Liver (tissue), 6 donors: ENCODE data around the gene TMEM59. TPM values are rescaled to one million over a fixed set of nuclear protein-coding genes. Genes with fewer than 3 reads are reported as not detected.

Source experiments
- JUND ChIP-seq, 2 donors: IDR thresholded peaks; 2 replicates each; pipeline ENCODE4 v1.6.1; 2016; ENCODE audit warnings: antibody characterized with exemption in 2 of 2
- RAD21 ChIP-seq, 2 donors: IDR thresholded peaks; 2 replicates each; pipeline ENCODE4 v1.6.1; 2016; ENCODE audit warnings: antibody characterized with exemption in 2 of 2, mild to moderate bottlenecking in 2 of 2
- polyA plus RNA-seq, 2 donors: library from polyadenylated mRNA; stranded (reverse) in 1 of 2; unstranded in 1 of 2; fragments of 200-250 nt in 1 of 2; fragments of >200 nt in 1 of 2; fragmentation: Nextera tagmentation in 1 of 2; extraction: Ambion mirVana in 1 of 2; gene quantifications; one replicate each; pipeline versions ENCODE4 v1.2.1 to v1.2.3, GENCODE V29; 2013 to 2015
- small RNA-seq: library from RNA; depleted of rRNA; stranded (forward); fragments of <200 nt; gene quantifications from one replicate; pipeline ENCODE3, GENCODE V24; 2014
- total RNA-seq, 2 donors: library from RNA; depleted of rRNA; stranded (reverse); fragments of >200 nt; gene quantifications; one replicate each; pipeline ENCODE4 v1.2.3, GENCODE V29; 2014
- TF ChIP-seq, protein P1 (sequence below): IDR thresholded peaks from 2 replicates; pipeline ENCODE4 v1.6.1; 2016; ENCODE audit warnings: antibody characterized with exemption
- donor health status: healthy.
- donor health status: healthy.
- donor health status: healthy.

Gene TMEM59
- total and polyA plus RNA-seq, 4 donors = 255 to 436 (median 279) TPM

DNA sequence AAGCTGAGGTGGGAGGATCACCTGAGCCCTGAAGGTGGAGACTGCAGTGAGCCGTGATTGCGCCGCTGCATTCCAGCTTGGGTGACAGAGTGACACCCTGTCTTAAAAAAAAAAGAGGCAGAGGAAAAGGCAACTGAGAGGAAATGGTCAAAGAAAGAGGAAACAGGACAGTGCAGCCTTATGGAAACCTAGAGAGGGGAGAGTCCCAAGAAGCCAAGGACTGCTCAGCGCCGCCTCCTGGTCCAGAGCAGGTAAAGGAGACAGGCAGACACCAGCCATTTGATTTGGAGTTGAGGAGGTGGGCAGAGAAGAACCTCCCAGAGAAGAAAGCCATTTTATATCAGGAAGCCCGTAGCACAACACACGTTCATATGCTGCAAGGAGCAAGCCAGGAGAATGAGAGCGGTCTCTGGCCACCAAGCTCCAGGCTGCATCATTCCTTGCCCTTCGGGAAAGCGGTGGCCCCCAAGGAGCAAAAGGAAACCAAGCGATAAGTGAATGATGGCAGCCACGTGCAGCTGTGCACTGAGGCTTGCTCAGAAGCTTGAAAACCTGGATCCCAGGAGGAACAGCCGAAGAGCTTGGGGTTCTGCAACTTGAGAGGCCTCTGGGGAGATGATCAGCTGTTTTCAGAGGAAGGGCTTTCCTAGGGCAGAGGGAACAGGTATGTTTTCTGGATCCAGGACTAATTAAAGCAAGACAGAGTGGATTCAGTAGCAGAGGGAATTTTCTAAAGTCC lies 73.1 kb downstream of the TMEM59 start (continued):
- TF ChIP-seq, protein P1, sequence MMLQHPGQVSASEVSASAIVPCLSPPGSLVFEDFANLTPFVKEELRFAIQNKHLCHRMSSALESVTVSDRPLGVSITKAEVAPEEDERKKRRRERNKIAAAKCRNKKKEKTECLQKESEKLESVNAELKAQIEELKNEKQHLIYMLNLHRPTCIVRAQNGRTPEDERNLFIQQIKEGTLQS = no peak
- TF ChIP-seq JUND (IDR thresholded peaks at IDR 0.05) (no peak), RAD21 (IDR thresholded peaks at IDR 0.05) (no peak)

Small RNA genes within 50 kb of the gene (small RNA-seq; reads per million reads assigned to genes)
- gene AL353898.1 (not detected), gene AL353898.2 (not detected)

Other genes starting within 250 kb of the TMEM59 start
- 10 to 100 TPM in 1 of 2 donors, 1 to 10 TPM in 1; 7.0 to 17.9 TPM for gene NDC1, start 214.9 kb downstream of the TMEM59 start, total RNA-seq
- gene NDC1, start 214.9 kb downstream of the TMEM59 start, polyA plus RNA-seq = 1 to 10 TPM; 2.2 to 4.6 TPM
- 10 to 100 TPM; 19.9 to 29.6 TPM for gene YIPF1, start 163.4 kb downstream of the TMEM59 start, total RNA-seq
- gene YIPF1, start 163.4 kb downstream of the TMEM59 start, polyA plus RNA-seq = 10 to 100 TPM; 28.0 to 28.2 TPM
- gene DIO1, start 159.0 kb downstream of the TMEM59 start, total RNA-seq = 100 to 1,000 TPM in 1 of 2 donors, 10 to 100 TPM in 1; 36.5 to 155 TPM
- 100 to 1,000 TPM in 1 of 2 donors, 10 to 100 TPM in 1; 23.9 to 176 TPM for gene DIO1, start 159.0 kb downstream of the TMEM59 start, polyA plus RNA-seq
- gene IFT25, start 107.5 kb downstream of the TMEM59 start, total RNA-seq = 10 to 100 TPM; 13.0 to 18.3 TPM
- gene IFT25, start 107.5 kb downstream of the TMEM59 start, polyA plus RNA-seq = 10 to 100 TPM in 1 of 2 donors, 1 to 10 TPM in 1; 8.6 to 37.4 TPM
- 10 to 100 TPM in 1 of 2 donors, 1 to 10 TPM in 1; 9.8 to 10.4 TPM for gene LRRC42, start 106.9 kb downstream of the TMEM59 start, total RNA-seq
- 10 to 100 TPM; 11.4 to 14.8 TPM for gene LRRC42, start 106.9 kb downstream of the TMEM59 start, polyA plus RNA-seq
- not detected for gene LDLRAD1, start 35.0 kb downstream of the TMEM59 start, total RNA-seq
- gene LDLRAD1, start 35.0 kb downstream of the TMEM59 start, polyA plus RNA-seq = not detected
- gene TCEANC2, start 404 bp upstream of the TMEM59 start, total RNA-seq = 1 to 10 TPM; 1.9 to 2.1 TPM
- gene TCEANC2, start 404 bp upstream of the TMEM59 start, polyA plus RNA-seq = 1 to 10 TPM in 1 of 2 donors, under 1 TPM in 1; 0.89 to 1.6 TPM
- under 1 TPM in 1 of 2 donors, not detected in 1; under 0.01 TPM for gene CDCP2, start 99.8 kb upstream of the TMEM59 start, total RNA-seq
- gene CDCP2, start 99.8 kb upstream of the TMEM59 start, polyA plus RNA-seq = not detected
- gene CYB5RL, start 146.8 kb upstream of the TMEM59 start, total RNA-seq = 1 to 10 TPM; 3.6 to 4.5 TPM
- 1 to 10 TPM; 1.5 TPM for gene CYB5RL, start 146.8 kb upstream of the TMEM59 start, polyA plus RNA-seq
- gene MRPL37, start 147.0 kb upstream of the TMEM59 start, total RNA-seq = 10 to 100 TPM; 34.7 to 52.5 TPM
- gene MRPL37, start 147.0 kb upstream of the TMEM59 start, polyA plus RNA-seq = 100 to 1,000 TPM in 1 of 2 donors, 10 to 100 TPM in 1; 86.0 to 114 TPM